Esophagus squamous epithelium (tissue), 5 donors: ENCODE data around the gene SATB1. TPM values are rescaled to one million over a fixed set of nuclear protein-coding genes. Genes with fewer than 3 reads are reported as not detected.

ENCODE experiments used
- DNase-seq: peaks from one replicate; lab custom pipeline; 2025; lab: John Stamatoyannopoulos, UW
- H3K27ac ChIP-seq, 4 donors: fragments of 200-600 bp; sonication (generic); one replicate each; pipeline ENCODE4 v1.5.1; 2016 to 2019; ENCODE audit warnings: mild to moderate bottlenecking in 1 of 4
- H3K27me3 ChIP-seq, 4 donors: fragments of 200-600 bp; sonication (generic); 1 replicate in 3 of 4; 2 replicates in 1 of 4; pipeline versions ENCODE4 v1.5.1 to v1.6.0; 2017 to 2021; ENCODE audit warnings: antibody characterized with exemption in 1 of 4
- H3K36me3 ChIP-seq, 3 donors: fragments of 200-600 bp; sonication (generic); one replicate each; pipeline ENCODE4 v1.5.1; 2016 to 2019
- H3K4me1 ChIP-seq, 3 donors: fragments of 200-600 bp; sonication (generic); one replicate each; pipeline ENCODE4 v1.5.1; 2017 to 2019
- H3K4me3 ChIP-seq, 4 donors: fragments of 200-600 bp; sonication (generic); 1 replicate in 3 of 4; 2 replicates in 1 of 4; pipeline ENCODE4 v1.5.1; 2016 to 2019; ENCODE audit warnings: mild to moderate bottlenecking in 2 of 4, moderate library complexity in 1 of 4
- H3K9me3 ChIP-seq, 3 donors: fragments of 200-600 bp; sonication (generic); one replicate each; pipeline ENCODE4 v1.5.1; 2016 to 2019
- CTCF ChIP-seq, 6 experiments: fragments of 450-650 bp in 4 of 6; fragments of 200-600 bp in 2 of 6; sonication (generic) in 2 of 6; IDR thresholded peaks; one replicate each; pipeline ENCODE4 v1.5.1; 2016 to 2019; ENCODE audit warnings: antibody characterized with exemption in 6 of 6, mild to moderate bottlenecking in 4 of 6, moderate library complexity in 4 of 6
- POLR2A ChIP-seq, 4 donors: fragments of 450-650 bp; IDR thresholded peaks; one replicate each; pipeline ENCODE4 v1.6.1; 2017; ENCODE audit warnings: antibody characterized with exemption in 4 of 4, mild to moderate bottlenecking in 4 of 4, moderate library complexity in 3 of 4
- WGBS, 2 donors: methylation state at CpG; one replicate each; pipeline ENCODE4 v1.1.5; 2018; 5-methylcytosine and 5-hydroxymethylcytosine counted together
- intact Hi-C: fragments of 100-400 bp; cut with DNase I; formaldehyde crosslinking; loops from one replicate; pipeline ENCODE4 v1.15.0; 2022
- total RNA-seq, 4 donors: library from RNA; depleted of rRNA; stranded (reverse); fragments of >200 nt; gene quantifications; one replicate each; pipeline ENCODE4 v1.1.0, GENCODE V29; 2016
- donor health status: DM: yes; HTN: yes; CAD: no.

Gene SATB1
- total RNA-seq, 4 donors from 2014 or later = 16.9 to 24.4 (median 20.0) TPM

GRCh38 chr3:18424213-18424728 is 868 bp downstream of the SATB1 start:
- H3K9me3 ChIP-seq = no peaks in the 10 kb centered on the region
- peaks cover 0 to 14% (median 0%) of the 10 kb centered on the region in 3 donors for H3K36me3 ChIP-seq
- 0% methylated on average over 2 of the region's 27 CpGs for WGBS, 2 donors
- H3K27me3 ChIP-seq = no peaks in the 10 kb centered on the region
- peak overlapping the region; percentile 87 to 91 (median 89) for H3K27ac ChIP-seq
- peaks cover 0 to 28% (median 15%) of the 10 kb centered on the region in 3 donors for H3K4me1 ChIP-seq
- H3K4me3 ChIP-seq = peak overlapping the region; percentile 81 to 97 (median 90)
- intact Hi-C loops = no loop called here
- TF ChIP-seq CTCF (IDR thresholded peaks at IDR 0.05) (no peak), POLR2A (IDR thresholded peaks at IDR 0.05) (no peak)
- DNase-seq = no peak

- intact Hi-C loops = no loop called here
- no peak for DNase-seq
- Histone ChIP-seq H3K4me3 (peak overlapping the region; percentile 81 to 97 (median 90)), H3K27me3 (no peaks in the 10 kb centered on the region), H3K9me3 (no peaks in the 10 kb centered on the region), H3K27ac (peak overlapping the region; percentile 87 to 91 (median 89)), H3K4me1 (peaks cover 0 to 28% (median 15%) of the 10 kb centered on the region in 3 donors), H3K36me3 (peaks cover 0 to 16% (median 0%) of the 10 kb centered on the region in 3 donors)
- TF ChIP-seq POLR2A (IDR thresholded peaks at IDR 0.05) (no peak), CTCF (IDR thresholded peaks at IDR 0.05) (no peak)
- WGBS, 2 donors = 2 to 6% methylated on average over 22 of the region's 22 CpGs
These were observed 1.5 kb downstream of the SATB1 start for GRCh38 chr3:18423401-18424212.

- Histone ChIP-seq H3K4me1 (peaks cover 0 to 28% (median 15%) of the 10 kb centered on the region in 3 donors), H3K27ac (peak overlapping the region in 1 of 4 donors; percentile 88), H3K4me3 (peak overlapping the region in 3 of 4 donors; percentile 87 to 97 (median 92)), H3K36me3 (peaks cover 0 to 23% (median 0%) of the 10 kb centered on the region in 3 donors), H3K9me3 (no peaks in the 10 kb centered on the region), H3K27me3 (no peaks in the 10 kb centered on the region)
- DNase-seq = no peak
- TF ChIP-seq POLR2A (IDR thresholded peaks at IDR 0.05) (no peak), CTCF (IDR thresholded peaks at IDR 0.05) (no peak)
- WGBS, 2 donors = 27 to 30% methylated on average over 5 of the region's 5 CpGs
- intact Hi-C loops = no loop called here
These were observed 2.2 kb downstream of the SATB1 start for GRCh38 chr3:18422972-18423371.

- DNase-seq = no peak
- no peak overlapping the region for H3K27ac ChIP-seq
- peaks cover 0 to 13% (median 9%) of the 10 kb centered on the region in 3 donors for H3K4me1 ChIP-seq
- WGBS, 2 donors = 84 to 87% methylated on average over 9 of the region's 9 CpGs
- TF ChIP-seq POLR2A (IDR thresholded peaks at IDR 0.05) (no peak), CTCF (IDR thresholded peaks at IDR 0.05) (no peak)
- intact Hi-C loops = no loop called here
- no peak overlapping the region for H3K4me3 ChIP-seq
- H3K9me3 ChIP-seq = no peaks in the 10 kb centered on the region
- H3K27me3 ChIP-seq = no peaks in the 10 kb centered on the region
- H3K36me3 ChIP-seq = peaks cover 0 to 44% (median 0%) of the 10 kb centered on the region in 3 donors
These were observed 4.6 kb downstream of the SATB1 start for GRCh38 chr3:18420555-18420954.

GRCh38 chr3:18419232-18419631 is 5.9 kb downstream of the SATB1 start:
- intact Hi-C loops = no loop called here
- Histone ChIP-seq H3K36me3 (peaks cover 0 to 58% (median 0%) of the 10 kb centered on the region in 3 donors), H3K9me3 (no peaks in the 10 kb centered on the region), H3K4me1 (peaks cover 0 to 13% (median 9%) of the 10 kb centered on the region in 3 donors), H3K27ac (no peak overlapping the region), H3K4me3 (no peak overlapping the region), H3K27me3 (no peaks in the 10 kb centered on the region)
- no peak for DNase-seq
- 42 to 72% methylated on average over 4 of the region's 4 CpGs for WGBS, 2 donors
- TF ChIP-seq CTCF (IDR thresholded peaks at IDR 0.05) (no peak), POLR2A (IDR thresholded peaks at IDR 0.05) (no peak)
